HuH-7 (cell line): ENCODE measurements around the gene COBL.

ENCODE experiments used
- DNase-seq: peaks from one replicate; pipeline ENCODE4 v3.0.0; 2011; ENCODE audit warnings: low spot score

Gene COBL

GRCh38 chr7:51188987-51189386, 127.6 kb downstream of the COBL start:
- no peak for DNase-seq

- DNase-seq = peak; percentile 34
These were observed 128.7 kb downstream of the COBL start for GRCh38 chr7:51187941-51188340.

GRCh38 chr7:51186531-51186930, 130.1 kb downstream of the COBL start:
- no peak for DNase-seq

- no peak for DNase-seq
These were observed 133.9 kb downstream of the COBL start for GRCh38 chr7:51182636-51183166.

- DNase-seq = no peak
These were observed 136.5 kb downstream of the COBL start for GRCh38 chr7:51180092-51180491.

GRCh38 chr7:51175992-51176388, 140.6 kb downstream of the COBL start:
- DNase-seq = no peak

GRCh38 chr7:51175316-51175991, 141.2 kb downstream of the COBL start:
- DNase-seq = no peak

- no peak for DNase-seq
These were observed 151.3 kb downstream of the COBL start for GRCh38 chr7:51165337-51165736.

- peak; percentile 49 for DNase-seq
These were observed 153.8 kb downstream of the COBL start for GRCh38 chr7:51162724-51163329.

- DNase-seq = no peak
These were observed 154.7 kb downstream of the COBL start for GRCh38 chr7:51161937-51162336.

GRCh38 chr7:51160990-51161615, 155.5 kb downstream of the COBL start:
- peak; percentile 57 for DNase-seq

GRCh38 chr7:51160411-51160810, 156.2 kb downstream of the COBL start:
- DNase-seq = no peak

- no peak for DNase-seq
These were observed 157.7 kb downstream of the COBL start for GRCh38 chr7:51158742-51159445.

- DNase-seq = no peak
These were observed 158.4 kb downstream of the COBL start for GRCh38 chr7:51158211-51158610.

- DNase-seq = no peak
These were observed 162.4 kb downstream of the COBL start for GRCh38 chr7:51154201-51154600.

GRCh38 chr7:51152706-51153200, 163.9 kb downstream of the COBL start:
- no peak for DNase-seq

- DNase-seq = no peak
These were observed 165.2 kb downstream of the COBL start for GRCh38 chr7:51151455-51151854.

- no peak for DNase-seq
These were observed 166.4 kb downstream of the COBL start for GRCh38 chr7:51150193-51150592.

- DNase-seq = no peak
These were observed 168.4 kb downstream of the COBL start for GRCh38 chr7:51148216-51148615.

- DNase-seq = no peak
These were observed 169.6 kb downstream of the COBL start for GRCh38 chr7:51146816-51147586.

- no peak for DNase-seq
These were observed 172.4 kb downstream of the COBL start for GRCh38 chr7:51144178-51144577.
